ENCODE measurements around the gene ZMYND8.

- no peak for TF ChIP-seq EP300 (IDR thresholded peaks at IDR 0.05)
- TF ChIP-seq CTCF (IDR thresholded peaks at IDR 0.05) = no peak
- TF ChIP-seq POLR2A (IDR thresholded peaks at IDR 0.05) = no peak
- TF ChIP-seq POLR2AphosphoS5 (IDR thresholded peaks at IDR 0.05) = peak in 1 of 3 donors; percentile 13
Measured at GRCh38 chr20:47274401-47275108, 81.9 kb downstream of the ZMYND8 start.
